Chondrocyte (in vitro differentiated cells): Measurements from ENCODE around the gene FAM222A. TPM values are rescaled to one million over a fixed set of nuclear protein-coding genes. Genes with fewer than 3 reads are reported as not detected.

Experiments
- DNase-seq: peaks from one replicate; pipeline ENCODE4 v3.0.0; 2021; ENCODE audit warnings: mixed read lengths, low spot score
- H3K27ac Mint-ChIP-seq: one replicate; pipeline ENCODE4 v1.8.0; 2021; ENCODE audit warnings: mild to moderate bottlenecking, moderate library complexity, mixed read lengths; ENCODE audit not compliant: unreplicated experiment
- H3K27me3 Mint-ChIP-seq: 2 replicates; pipeline ENCODE4 v1.8.0; 2021; ENCODE audit warnings: low read depth, mixed read lengths
- H3K36me3 Mint-ChIP-seq: 2 replicates; pipeline ENCODE4 v1.8.0; 2021; ENCODE audit warnings: low read depth, mixed read lengths
- H3K4me1 Mint-ChIP-seq: 2 replicates; pipeline ENCODE4 v1.8.0; 2021; ENCODE audit warnings: low read depth, mild to moderate bottlenecking, mixed read lengths
- H3K4me3 Mint-ChIP-seq: one replicate; pipeline ENCODE4 v1.8.0; 2021; ENCODE audit warnings: mild to moderate bottlenecking, moderate library complexity, mixed read lengths; ENCODE audit not compliant: unreplicated experiment
- H3K9me3 Mint-ChIP-seq: 2 replicates; pipeline ENCODE4 v1.8.0; 2021; ENCODE audit warnings: low read depth, mixed read lengths
- CTCF ChIP-seq: fragments of 200-600 bp; sonication (generic); IDR thresholded peaks from 2 replicates; pipeline ENCODE4 v1.5.0; 2021; ENCODE audit warnings: antibody characterized with exemption, mild to moderate bottlenecking, moderate library complexity
- total RNA-seq: library from RNA; stranded (reverse); gene quantifications from 3 replicates; pipeline ENCODE4 v1.2.1, GENCODE V29; 2021

The FAM222A gene
- total RNA-seq, 1 donor from 2014 or later = 1.0 TPM

GRCh38 chr12:109808876-109809646 lies 95.4 kb downstream of the FAM222A start:
- Mint-ChIP-seq H3K4me1 (no peaks in the 10 kb centered on the region), H3K36me3 (no peaks in the 10 kb centered on the region), H3K4me3 (no peak overlapping the region), H3K9me3 (no peaks in the 10 kb centered on the region), H3K27me3 (no peaks in the 10 kb centered on the region), H3K27ac (no peak overlapping the region)
- DNase-seq = no peak
- TF ChIP-seq CTCF = no peak

- Mint-ChIP-seq H3K4me1 (no peaks in the 10 kb centered on the region), H3K9me3 (no peaks in the 10 kb centered on the region), H3K4me3 (no peak overlapping the region), H3K27me3 (no peaks in the 10 kb centered on the region), H3K36me3 (peaks cover 2% of the 10 kb centered on the region), H3K27ac (no peak overlapping the region)
- no peak for TF ChIP-seq CTCF
- no peak for DNase-seq
Observed at GRCh38 chr12:109810954-109811623, 97.5 kb downstream of the FAM222A start.

GRCh38 chr12:109811624-109811995 lies 98.0 kb downstream of the FAM222A start:
- TF ChIP-seq CTCF = peak; percentile 42
- peaks cover 2% of the 10 kb centered on the region for H3K36me3 Mint-ChIP-seq
- H3K4me3 Mint-ChIP-seq = no peak overlapping the region
- no peak for DNase-seq
- H3K9me3 Mint-ChIP-seq = no peaks in the 10 kb centered on the region
- no peaks in the 10 kb centered on the region for H3K4me1 Mint-ChIP-seq
- H3K27ac Mint-ChIP-seq = no peak overlapping the region
- H3K27me3 Mint-ChIP-seq = no peaks in the 10 kb centered on the region

- no peak for DNase-seq
- no peak for TF ChIP-seq CTCF
- no peaks in the 10 kb centered on the region for H3K27me3 Mint-ChIP-seq
- H3K36me3 Mint-ChIP-seq = peaks cover 2% of the 10 kb centered on the region
- H3K27ac Mint-ChIP-seq = no peak overlapping the region
- H3K9me3 Mint-ChIP-seq = no peaks in the 10 kb centered on the region
- peaks cover 4% of the 10 kb centered on the region for H3K4me1 Mint-ChIP-seq
- no peak overlapping the region for H3K4me3 Mint-ChIP-seq
Observed at GRCh38 chr12:109813810-109814416, 100.3 kb downstream of the FAM222A start.

GRCh38 chr12:109814600-109815150 lies 101.0 kb downstream of the FAM222A start:
- no peak overlapping the region for H3K27ac Mint-ChIP-seq
- TF ChIP-seq CTCF = no peak
- H3K36me3 Mint-ChIP-seq = peaks cover 2% of the 10 kb centered on the region
- H3K4me3 Mint-ChIP-seq = no peak overlapping the region
- no peaks in the 10 kb centered on the region for H3K9me3 Mint-ChIP-seq
- no peak for DNase-seq
- peaks cover 9% of the 10 kb centered on the region for H3K4me1 Mint-ChIP-seq
- H3K27me3 Mint-ChIP-seq = no peaks in the 10 kb centered on the region
